ENCODE data around the gene C1GALT1C1.

DNA sequence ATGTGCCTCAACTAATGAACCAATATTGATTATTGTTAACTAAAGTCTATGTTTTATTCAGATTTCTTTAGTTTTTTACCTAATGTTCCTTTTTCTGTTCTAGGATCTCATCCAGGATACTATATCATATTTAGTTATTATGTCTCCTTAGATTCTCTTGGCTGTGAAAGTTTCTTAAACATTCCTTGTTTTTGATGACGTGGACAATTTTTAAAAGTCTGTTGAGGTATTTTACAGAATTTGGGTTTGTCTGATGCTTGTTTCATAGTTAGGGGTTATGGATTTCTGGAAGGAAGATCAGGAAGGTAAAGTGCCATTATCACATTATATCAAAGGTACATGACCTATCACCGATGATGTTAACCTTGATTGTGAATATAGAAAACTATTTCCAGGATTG lies 44.2 kb downstream of the C1GALT1C1 start:
- TF ChIP-seq EZH2phosphoT487 (IDR thresholded peaks at IDR 0.05; ENCODE audit: borderline replicate concordance, low read depth) (no peak), YY1 (IDR thresholded peaks at IDR 0.05; ENCODE audit: low read depth) (no peak)
